CD4-positive, alpha-beta T cell (primary cell): ENCODE results near the gene MED25. TPM values are rescaled to one million over a fixed set of nuclear protein-coding genes. Genes with fewer than 3 reads are reported as not detected.

ENCODE experiments used
- ATAC-seq: fragments of 200-7000 bp; cut with Tn5 transposase; one replicate; pipeline ENCODE4 v1.10.0; 2022; ENCODE audit warnings: mild to moderate bottlenecking; ENCODE audit not compliant: poor library complexity
- CTCF ChIA-PET: fragments of 350-600 bp; sonication (Branson Sonifier 250); formaldehyde crosslinking; loops from one replicate; lab custom pipeline; 2021; ENCODE audit warnings: antibody characterized with exemption, inconsistent platforms; lab: Charles Lee
- POLR2A ChIA-PET: fragments of 350-600 bp; sonication (Branson Sonifier 250); formaldehyde crosslinking; loops from one replicate; lab custom pipeline; 2021; ENCODE audit warnings: antibody characterized with exemption, inconsistent platforms; lab: Charles Lee
- DNase-seq, 14 experiments: peaks; one replicate each; pipeline ENCODE4 v3.0.0-alpha.2; 2013 to 2020; ENCODE audit warnings: mixed read lengths in 2 of 14
- H3K27ac ChIP-seq, 2 donors: one replicate each; pipeline versions ENCODE4 v1.5.1 to v1.7.0; 2013; ENCODE audit warnings: low read length in 2 of 2, low read depth in 1 of 2, mild to moderate bottlenecking in 1 of 2
- H3K27me3 ChIP-seq, 2 experiments: 1 replicate in 1 of 2; 2 replicates in 1 of 2; pipeline versions ENCODE4 v1.6.1 to v1.7.0; 2013; ENCODE audit warnings: low read length in 2 of 2, control low read depth in 1 of 2, mild to moderate bottlenecking in 1 of 2, moderate library complexity in 1 of 2; ENCODE audit not compliant: insufficient read depth in 2 of 2, control insufficient read depth in 1 of 2
- H3K36me3 ChIP-seq: one replicate; pipeline ENCODE4 v1.6.1; 2013; ENCODE audit warnings: low read length, control low read depth; ENCODE audit not compliant: insufficient read depth
- H3K4me1 ChIP-seq: one replicate; pipeline ENCODE4 v1.6.1; 2013; ENCODE audit warnings: low read length, control low read depth; ENCODE audit not compliant: insufficient read depth
- H3K4me3 ChIP-seq: one replicate; pipeline ENCODE4 v1.5.1; 2013; ENCODE audit warnings: mild to moderate bottlenecking, low read length, moderate library complexity
- H3K9me3 ChIP-seq, 2 experiments: 1 replicate in 1 of 2; 2 replicates in 1 of 2; pipeline versions ENCODE4 v1.6.1 to v1.7.0; 2013; ENCODE audit warnings: low read length in 2 of 2, mild to moderate bottlenecking in 2 of 2, control low read depth in 1 of 2, moderate library complexity in 1 of 2; ENCODE audit not compliant: control insufficient read depth in 1 of 2, insufficient read depth in 1 of 2
- H3K27ac Mint-ChIP-seq: one replicate; pipeline ENCODE4 v1.8.0; 2020; ENCODE audit warnings: mixed read lengths
- H3K27me3 Mint-ChIP-seq: one replicate; pipeline ENCODE4 v1.8.0; 2021; ENCODE audit warnings: mixed read lengths
- H3K36me3 Mint-ChIP-seq: one replicate; pipeline ENCODE4 v1.8.0; 2021; ENCODE audit warnings: low read depth, mixed read lengths
- H3K4me1 Mint-ChIP-seq: one replicate; pipeline ENCODE4 v1.8.0; 2021; ENCODE audit warnings: low read depth, mixed read lengths
- H3K4me3 Mint-ChIP-seq: one replicate; pipeline ENCODE4 v1.8.0; 2020; ENCODE audit warnings: mild to moderate bottlenecking, mixed read lengths
- H3K9me3 Mint-ChIP-seq: one replicate; pipeline ENCODE4 v1.8.0; 2020; ENCODE audit warnings: mixed read lengths
- intact Hi-C, 2 experiments: fragments of 100-400 bp; cut with DNase I in 1 of 2; cut with micrococcal nuclease in 1 of 2; formaldehyde crosslinking; loops; one replicate each; pipeline versions ENCODE4 v1.15.1 to v1.9.0; 2023 to 2025; cut with DNase I, micrococcal nuclease
- total RNA-seq, 174 experiments: library from RNA in 2 of 174; stranded (reverse) in 2 of 174; gene quantifications; one replicate each; pipeline ENCODE4 v1.2.3 and lab custom pipeline; 2021 to 2026
- TF ChIP-seq, protein P1 (sequence below): fragments of 200-600 bp; IDR thresholded peaks from one replicate; pipeline ENCODE4 v1.8.0; 2022; ENCODE audit warnings: antibody characterized with exemption, mild to moderate bottlenecking

MED25 gene
- total RNA-seq, 2 experiments from 2014 or later, result 67.2 to 67.8 TPM

DNA sequence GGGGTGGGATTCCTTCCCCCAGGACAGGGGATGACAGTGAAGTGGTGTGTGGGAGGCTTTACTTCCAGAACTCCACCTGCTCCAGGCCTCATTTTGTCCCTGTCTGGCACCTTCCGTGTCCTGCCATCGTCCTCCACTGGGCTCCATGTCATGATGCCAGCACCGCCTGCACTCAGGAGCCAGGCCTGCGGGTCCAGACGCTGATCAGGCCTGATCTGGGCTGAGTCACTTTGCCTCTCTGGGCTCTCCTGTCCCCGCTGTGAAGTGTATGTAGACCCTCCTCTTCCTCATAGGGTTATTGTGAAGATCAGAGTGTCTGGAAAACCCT is 14.6 kb upstream of the MED25 start:
- intact Hi-C loops, result no loop called here
- H3K4me3 Mint-ChIP-seq, result no peak overlapping the region
- peaks cover 52% of the 10 kb centered on the region for H3K36me3 Mint-ChIP-seq
- no peak overlapping the region for H3K27ac Mint-ChIP-seq
- Histone ChIP-seq H3K9me3 (no peaks in the 10 kb centered on the region), H3K4me1 (peaks cover 4% of the 10 kb centered on the region), H3K27me3 (no peaks in the 10 kb centered on the region), H3K36me3 (peaks cover 50% of the 10 kb centered on the region), H3K27ac (no peak overlapping the region), H3K4me3 (no peak overlapping the region)
- DNase-seq (no peak), ATAC-seq (no peak)
- no peaks in the 10 kb centered on the region for H3K27me3 Mint-ChIP-seq
- H3K4me1 Mint-ChIP-seq, result peaks cover 6% of the 10 kb centered on the region
- TF ChIP-seq, protein P1, sequence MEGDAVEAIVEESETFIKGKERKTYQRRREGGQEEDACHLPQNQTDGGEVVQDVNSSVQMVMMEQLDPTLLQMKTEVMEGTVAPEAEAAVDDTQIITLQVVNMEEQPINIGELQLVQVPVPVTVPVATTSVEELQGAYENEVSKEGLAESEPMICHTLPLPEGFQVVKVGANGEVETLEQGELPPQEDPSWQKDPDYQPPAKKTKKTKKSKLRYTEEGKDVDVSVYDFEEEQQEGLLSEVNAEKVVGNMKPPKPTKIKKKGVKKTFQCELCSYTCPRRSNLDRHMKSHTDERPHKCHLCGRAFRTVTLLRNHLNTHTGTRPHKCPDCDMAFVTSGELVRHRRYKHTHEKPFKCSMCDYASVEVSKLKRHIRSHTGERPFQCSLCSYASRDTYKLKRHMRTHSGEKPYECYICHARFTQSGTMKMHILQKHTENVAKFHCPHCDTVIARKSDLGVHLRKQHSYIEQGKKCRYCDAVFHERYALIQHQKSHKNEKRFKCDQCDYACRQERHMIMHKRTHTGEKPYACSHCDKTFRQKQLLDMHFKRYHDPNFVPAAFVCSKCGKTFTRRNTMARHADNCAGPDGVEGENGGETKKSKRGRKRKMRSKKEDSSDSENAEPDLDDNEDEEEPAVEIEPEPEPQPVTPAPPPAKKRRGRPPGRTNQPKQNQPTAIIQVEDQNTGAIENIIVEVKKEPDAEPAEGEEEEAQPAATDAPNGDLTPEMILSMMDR, result no peak
- ChIA-PET POLR2A (no interaction called here), CTCF (no interaction called here)
- no peaks in the 10 kb centered on the region for H3K9me3 Mint-ChIP-seq

DNA sequence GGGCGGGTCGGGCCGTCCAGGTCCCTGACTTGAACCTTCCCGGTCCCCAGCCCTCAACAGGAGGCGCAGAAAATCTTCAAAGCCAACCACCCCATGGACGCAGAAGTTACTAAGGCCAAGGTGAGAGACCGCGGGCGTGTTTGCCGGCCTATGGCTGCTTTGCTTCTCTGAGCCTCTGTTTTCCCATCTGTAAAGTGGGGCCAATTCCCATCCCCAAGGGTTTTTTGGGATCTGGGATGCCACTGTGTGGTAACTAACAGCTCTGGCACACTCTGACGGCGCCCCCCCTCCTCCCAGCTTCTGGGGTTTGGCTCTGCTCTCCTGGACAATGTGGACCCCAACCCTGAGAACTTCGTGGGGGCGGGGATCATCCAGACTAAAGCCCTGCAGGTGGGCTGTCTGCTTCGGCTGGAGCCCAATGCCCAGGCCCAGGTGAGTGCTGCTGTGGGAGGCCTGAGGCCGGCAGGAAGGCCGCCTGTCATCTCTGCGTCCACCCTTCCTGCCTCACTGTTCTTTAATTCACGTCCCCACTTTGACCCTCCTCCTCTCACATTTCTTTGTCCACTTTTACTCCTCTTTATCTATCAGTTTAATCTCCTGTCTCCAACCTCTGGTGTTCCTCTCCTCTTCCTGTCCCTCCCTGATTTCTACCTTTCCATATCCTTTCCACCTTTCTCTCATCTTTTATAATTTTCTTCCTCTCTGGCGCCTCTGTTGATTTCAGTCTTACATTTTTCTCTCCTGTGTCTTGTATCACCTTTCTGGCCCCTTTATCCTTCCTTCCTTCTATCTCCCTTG is 12.1 kb upstream of the MED25 start:
- ChIA-PET POLR2A (no interaction called here), CTCF (no interaction called here)
- H3K4me3 ChIP-seq, result no peak overlapping the region
- H3K9me3 ChIP-seq, result no peaks in the 10 kb centered on the region
- TF ChIP-seq, protein P1, result no peak
- Mint-ChIP-seq H3K36me3 (peaks cover 31% of the 10 kb centered on the region), H3K27ac (no peak overlapping the region), H3K27me3 (no peaks in the 10 kb centered on the region), H3K9me3 (no peaks in the 10 kb centered on the region), H3K4me3 (no peak overlapping the region), H3K4me1 (peaks cover 19% of the 10 kb centered on the region)
- H3K36me3 ChIP-seq, result peaks cover 28% of the 10 kb centered on the region
- DNase-seq (no peak), ATAC-seq (no peak)
- no peaks in the 10 kb centered on the region for H3K27me3 ChIP-seq
- intact Hi-C loops, result loop anchor here in 1 of 2 experiments (5.0 kb wide), 1 partner anchor 89 kb away; no protein-coding TSS in a partner anchor
- H3K4me1 ChIP-seq, result peaks cover 22% of the 10 kb centered on the region
- no peak overlapping the region for H3K27ac ChIP-seq

DNA sequence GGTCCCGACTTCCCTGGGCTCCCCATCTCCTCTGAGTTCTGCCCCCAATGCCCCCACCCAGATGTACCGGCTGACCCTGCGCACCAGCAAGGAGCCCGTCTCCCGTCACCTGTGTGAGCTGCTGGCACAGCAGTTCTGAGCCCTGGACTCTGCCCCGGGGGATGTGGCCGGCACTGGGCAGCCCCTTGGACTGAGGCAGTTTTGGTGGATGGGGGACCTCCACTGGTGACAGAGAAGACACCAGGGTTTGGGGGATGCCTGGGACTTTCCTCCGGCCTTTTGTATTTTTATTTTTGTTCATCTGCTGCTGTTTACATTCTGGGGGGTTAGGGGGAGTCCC is 11.5 kb upstream of the MED25 start:
- no peak overlapping the region for H3K4me3 Mint-ChIP-seq
- no peak overlapping the region for H3K27ac Mint-ChIP-seq
- H3K9me3 Mint-ChIP-seq, result no peaks in the 10 kb centered on the region
- H3K4me1 Mint-ChIP-seq, result peaks cover 19% of the 10 kb centered on the region
- no peak for ATAC-seq
- Histone ChIP-seq H3K27ac (no peak overlapping the region), H3K9me3 (no peaks in the 10 kb centered on the region), H3K27me3 (no peaks in the 10 kb centered on the region), H3K4me1 (peaks cover 22% of the 10 kb centered on the region), H3K4me3 (no peak overlapping the region), H3K36me3 (peaks cover 24% of the 10 kb centered on the region)
- CTCF ChIA-PET, result no interaction called here
- intact Hi-C loops, result loop anchor here in 1 of 2 experiments (5.0 kb wide), 1 partner anchor 89 kb away; no protein-coding TSS in a partner anchor
- DNase-seq, result no peak
- no peaks in the 10 kb centered on the region for H3K27me3 Mint-ChIP-seq
- TF ChIP-seq, protein P1, result no peak
- H3K36me3 Mint-ChIP-seq, result peaks cover 31% of the 10 kb centered on the region
- POLR2A ChIA-PET, result interaction anchor here (1.7 kb wide), 1 partner anchor 12 kb away, joined by 4 read pairs; the partner anchor contains the start of gene MED25
